Medulla oblongata (tissue), 1 donor: ENCODE results near the gene APOO.
A peak's percentile ranks its signal among the peaks of the same experiment; 100 is the strongest.
"Not testable (repeated sequence)": the region's sequence is repeated elsewhere in the genome, so short reads cannot be mapped to it uniquely, and the experiment has no call there.

Experiments
- DNase-seq: peaks from one replicate; pipeline ENCODE4 v3.0.0-alpha.2; 2015; ENCODE audit errors: extremely low spot score

Gene APOO

GRCh38 chrX:23861215-23861896, 46.4 kb downstream of the APOO start:
- no peak for DNase-seq

GRCh38 chrX:23859238-23859637, 48.5 kb downstream of the APOO start:
- DNase-seq, result not testable (repeated sequence)

- DNase-seq, result no peak
Observed at GRCh38 chrX:23857935-23858334, 49.8 kb downstream of the APOO start.

- DNase-seq, result no peak
Observed at GRCh38 chrX:23857363-23857762, 50.4 kb downstream of the APOO start.

- DNase-seq, result no peak
Observed at GRCh38 chrX:23855569-23855968, 52.2 kb downstream of the APOO start.

- DNase-seq, result no peak
Observed at GRCh38 chrX:23854945-23855344, 52.8 kb downstream of the APOO start.

- DNase-seq, result no peak
Observed at GRCh38 chrX:23854122-23854521, 53.6 kb downstream of the APOO start.

GRCh38 chrX:23851544-23851943, 56.2 kb downstream of the APOO start:
- DNase-seq, result no peak

GRCh38 chrX:23849241-23849640, 58.5 kb downstream of the APOO start:
- no peak for DNase-seq

- DNase-seq, result peak; percentile 33
Observed at GRCh38 chrX:23845351-23845817, 62.4 kb downstream of the APOO start.

GRCh38 chrX:23844502-23845138, 63.1 kb downstream of the APOO start:
- DNase-seq, result peak; percentile 49

GRCh38 chrX:23841847-23842522, 65.8 kb downstream of the APOO start:
- DNase-seq, result no peak

- no peak for DNase-seq
Observed at GRCh38 chrX:23840674-23841073, 67.1 kb downstream of the APOO start.

GRCh38 chrX:23838953-23839352, 68.8 kb downstream of the APOO start:
- DNase-seq, result peak; percentile 10

GRCh38 chrX:23832721-23833120, 75.0 kb downstream of the APOO start:
- peak; percentile 16 for DNase-seq

- DNase-seq, result no peak
Observed at GRCh38 chrX:23828881-23829280, 78.9 kb downstream of the APOO start.

- DNase-seq, result no peak
Observed at GRCh38 chrX:23826653-23827052, 81.1 kb downstream of the APOO start.

GRCh38 chrX:23826216-23826615, 81.5 kb downstream of the APOO start:
- no peak for DNase-seq

- DNase-seq, result no peak
Observed at GRCh38 chrX:23825675-23826074, 82.1 kb downstream of the APOO start.

- no peak for DNase-seq
Observed at GRCh38 chrX:23822841-23823240, 84.9 kb downstream of the APOO start.

GRCh38 chrX:23822397-23822796, 85.3 kb downstream of the APOO start:
- DNase-seq, result peak; percentile 67

GRCh38 chrX:23821847-23822246, 85.9 kb downstream of the APOO start:
- no peak for DNase-seq

- no peak for DNase-seq
Observed at GRCh38 chrX:23820235-23820782, 87.4 kb downstream of the APOO start.
